ENCODE measurements around the gene ARL5C.

ARL5C gene

GRCh38 chr17:39166437-39167335 lies 725 bp upstream of the ARL5C start:
- no peak for DNase-seq

GRCh38 chr17:39165178-39165840 lies 652 bp downstream of the ARL5C start:
- DNase-seq, result no peak

DNA sequence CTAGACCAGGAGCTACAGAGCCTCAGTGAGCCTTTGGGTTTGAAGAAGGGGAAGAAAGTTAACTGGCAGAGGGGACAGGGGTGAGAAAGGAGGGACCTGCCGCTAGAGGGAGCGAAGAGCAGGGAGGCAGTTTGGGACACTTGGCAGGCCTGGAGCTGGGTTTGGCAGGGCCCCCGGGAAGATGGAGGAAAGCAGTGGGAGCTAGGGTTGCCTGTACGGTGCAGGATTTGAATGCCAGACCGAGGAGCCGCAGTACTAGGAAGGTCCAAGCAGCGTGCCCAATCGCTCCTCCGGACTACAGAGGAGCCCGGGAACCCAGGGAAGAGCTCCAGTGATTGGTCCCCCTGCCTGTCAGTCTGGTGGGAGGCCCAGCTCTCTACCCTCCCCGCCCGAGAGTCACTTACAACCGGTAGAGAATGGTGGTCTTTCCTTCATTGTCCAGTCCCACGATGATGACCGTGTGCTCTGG lies 1.3 kb downstream of the ARL5C start:
- peak; percentile 89 for DNase-seq

- DNase-seq, result no peak
Observed at GRCh38 chr17:39161962-39162361, 4.0 kb downstream of the ARL5C start.

GRCh38 chr17:39158623-39159022 lies 7.3 kb downstream of the ARL5C start:
- no peak for DNase-seq

DNA sequence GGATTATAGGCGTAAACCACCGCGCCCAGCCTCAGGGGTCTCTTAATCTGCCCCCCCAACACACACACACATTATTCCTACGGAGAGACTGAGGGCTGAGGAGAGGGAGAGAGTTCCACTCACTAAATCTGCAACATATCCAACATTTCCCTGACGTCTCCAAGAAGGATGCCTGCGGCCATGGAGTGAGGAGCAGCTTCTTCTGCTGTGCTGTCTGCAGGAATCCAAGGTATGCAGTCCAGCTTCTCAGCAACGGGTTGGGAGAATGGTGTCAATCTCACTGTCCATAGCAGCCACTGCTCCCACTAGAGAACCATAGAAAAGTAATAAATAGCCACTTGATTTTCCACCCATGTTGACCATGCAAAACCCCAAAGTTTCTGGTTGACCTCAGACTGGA lies 9.5 kb downstream of the ARL5C start:
- DNase-seq, result no peak

DNA sequence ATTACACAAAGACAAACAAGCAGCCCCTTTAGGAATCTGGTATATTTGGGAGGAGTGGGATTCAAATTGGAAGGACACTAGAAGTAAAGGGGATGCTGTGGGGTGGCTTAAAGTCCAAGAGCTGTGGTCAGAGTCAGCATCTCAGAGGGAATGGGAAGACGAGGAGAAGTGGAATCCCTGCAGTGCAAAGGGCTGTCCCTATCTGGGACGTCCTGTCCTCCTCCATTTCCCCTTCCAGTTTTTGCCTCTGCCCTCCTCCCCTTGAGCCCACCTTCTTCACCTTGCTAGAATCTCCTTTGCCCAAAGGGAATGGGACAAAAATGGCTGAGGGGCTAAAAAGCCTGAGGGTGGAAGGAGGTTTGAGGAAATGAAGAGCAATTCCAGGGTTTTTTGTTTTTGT lies 10.3 kb downstream of the ARL5C start:
- DNase-seq, result no peak

- peak; percentile 88 for DNase-seq
Observed at GRCh38 chr17:39153599-39154051, 12.3 kb downstream of the ARL5C start.

DNA sequence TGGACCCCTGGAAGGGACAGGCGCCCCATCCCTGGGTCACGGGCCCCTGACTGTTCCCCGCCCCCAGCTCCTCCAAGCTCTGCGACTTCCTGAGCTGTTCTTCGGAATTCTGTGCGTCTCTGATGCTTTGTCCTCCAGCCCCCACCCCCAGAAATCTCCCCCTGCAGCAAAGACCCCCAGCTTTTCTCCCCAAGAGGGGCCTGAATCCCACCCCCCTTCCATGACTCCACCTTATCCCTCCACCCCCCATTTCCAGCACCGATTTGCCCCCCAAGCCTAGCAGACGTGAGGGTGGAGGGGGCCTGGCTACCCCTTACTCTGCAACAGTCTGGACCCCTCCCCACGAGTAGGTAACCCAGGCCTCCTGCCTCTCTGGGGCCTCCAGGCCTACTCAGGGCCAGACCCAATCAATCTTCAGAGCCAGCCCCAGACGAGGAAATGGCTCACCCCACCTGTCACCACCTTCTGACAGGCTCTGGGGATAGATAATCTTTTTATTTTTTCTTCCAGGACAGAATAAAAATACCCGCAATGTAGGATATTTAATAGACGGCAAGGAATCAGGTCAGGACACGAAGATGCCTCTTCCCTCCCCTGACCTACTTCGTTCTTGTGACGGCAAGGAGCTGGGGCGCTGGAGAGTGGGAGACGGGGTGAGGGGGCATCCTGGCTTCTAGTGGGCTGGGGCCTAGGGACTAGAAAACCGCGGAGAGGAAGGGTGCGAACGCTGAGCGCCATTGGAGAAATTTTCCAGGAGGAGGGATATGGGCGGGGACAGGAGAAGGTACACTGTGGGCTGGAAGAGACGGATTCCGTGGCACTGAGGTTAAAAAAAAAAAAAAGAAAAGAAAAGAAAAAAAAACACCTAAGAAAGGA lies 13.8 kb downstream of the ARL5C start:
- DNase-seq, result no peak

GRCh38 chr17:39151150-39151942 lies 14.6 kb downstream of the ARL5C start, which contains the start of gene PLXDC1:
Gene PLXDC1, minus strand, starts transcription at chr17:39151637. Its CDS starts 200 bp downstream, at chr17:39151437.
- no peak for DNase-seq

DNA sequence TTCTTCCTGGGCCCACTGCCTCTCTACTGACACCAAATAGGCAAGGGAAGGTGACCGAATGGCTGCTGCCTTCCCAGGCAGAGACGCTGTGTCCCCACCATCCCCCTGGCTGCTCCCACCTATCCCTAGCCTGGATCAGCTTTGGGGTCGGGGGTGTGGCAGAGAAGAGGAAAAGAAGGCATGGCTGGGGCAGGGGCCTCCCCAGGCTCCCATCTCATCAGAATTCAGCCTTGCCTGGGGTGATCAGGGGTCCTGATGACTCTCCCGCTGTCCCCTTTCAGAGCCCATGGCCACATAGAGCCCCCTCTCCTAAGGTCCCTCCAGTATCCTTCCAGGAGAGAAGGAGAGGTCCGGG lies 15.2 kb downstream of the ARL5C start:
- DNase-seq, result no peak

DNA sequence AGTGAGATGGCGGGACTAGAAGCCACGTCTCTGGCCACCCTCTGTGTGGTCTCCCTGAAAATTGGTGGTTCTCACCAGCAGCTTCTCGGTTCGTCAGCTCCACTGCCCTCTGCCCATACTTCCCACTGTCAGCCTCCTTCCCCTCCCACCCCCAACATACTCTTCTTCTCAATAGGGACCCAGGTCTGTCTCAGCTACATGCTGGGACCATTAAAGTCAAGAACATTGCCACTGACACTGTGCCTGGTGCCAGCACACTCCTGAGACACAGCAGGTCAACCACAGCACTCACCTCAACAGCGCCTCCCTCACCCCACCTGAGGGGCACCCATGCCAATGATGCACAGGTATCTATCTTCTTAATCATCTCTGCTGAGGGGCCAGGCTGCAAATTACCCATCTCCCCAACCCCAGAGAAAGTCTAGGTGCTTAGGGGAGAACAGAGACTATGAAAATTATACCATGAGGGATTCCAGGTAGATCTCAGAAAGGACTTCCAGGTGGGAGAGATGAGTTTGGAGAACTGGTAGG lies 15.8 kb downstream of the ARL5C start:
- DNase-seq, result no peak

- no peak for DNase-seq
Observed at GRCh38 chr17:39147221-39148185, 18.5 kb downstream of the ARL5C start.

DNA sequence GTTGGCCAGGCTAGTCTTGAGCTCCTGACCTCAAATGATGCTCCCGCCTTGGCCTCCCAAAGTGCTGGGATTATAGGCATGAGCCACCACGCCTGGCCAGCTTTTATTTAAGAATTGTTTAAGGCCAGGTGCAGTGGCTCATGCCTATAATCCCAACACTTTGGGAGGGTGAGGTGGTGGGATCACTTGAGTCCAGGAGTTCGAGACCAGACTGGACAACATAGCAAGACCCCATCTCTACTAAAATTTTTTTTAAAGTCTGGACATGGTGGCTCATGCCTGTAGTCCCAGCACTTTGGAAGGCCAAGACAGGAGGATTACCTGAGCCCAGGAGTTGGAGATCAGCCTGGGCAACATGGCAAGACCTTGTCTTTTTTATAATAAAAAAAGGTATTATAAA lies 19.7 kb downstream of the ARL5C start:
- DNase-seq, result no peak

- DNase-seq, result no peak
Observed at GRCh38 chr17:39145143-39145542, 20.8 kb downstream of the ARL5C start.

GRCh38 chr17:39144416-39144840 lies 21.5 kb downstream of the ARL5C start:
- no peak for DNase-seq

GRCh38 chr17:39143552-39144093 lies 22.3 kb downstream of the ARL5C start:
- no peak for DNase-seq

DNA sequence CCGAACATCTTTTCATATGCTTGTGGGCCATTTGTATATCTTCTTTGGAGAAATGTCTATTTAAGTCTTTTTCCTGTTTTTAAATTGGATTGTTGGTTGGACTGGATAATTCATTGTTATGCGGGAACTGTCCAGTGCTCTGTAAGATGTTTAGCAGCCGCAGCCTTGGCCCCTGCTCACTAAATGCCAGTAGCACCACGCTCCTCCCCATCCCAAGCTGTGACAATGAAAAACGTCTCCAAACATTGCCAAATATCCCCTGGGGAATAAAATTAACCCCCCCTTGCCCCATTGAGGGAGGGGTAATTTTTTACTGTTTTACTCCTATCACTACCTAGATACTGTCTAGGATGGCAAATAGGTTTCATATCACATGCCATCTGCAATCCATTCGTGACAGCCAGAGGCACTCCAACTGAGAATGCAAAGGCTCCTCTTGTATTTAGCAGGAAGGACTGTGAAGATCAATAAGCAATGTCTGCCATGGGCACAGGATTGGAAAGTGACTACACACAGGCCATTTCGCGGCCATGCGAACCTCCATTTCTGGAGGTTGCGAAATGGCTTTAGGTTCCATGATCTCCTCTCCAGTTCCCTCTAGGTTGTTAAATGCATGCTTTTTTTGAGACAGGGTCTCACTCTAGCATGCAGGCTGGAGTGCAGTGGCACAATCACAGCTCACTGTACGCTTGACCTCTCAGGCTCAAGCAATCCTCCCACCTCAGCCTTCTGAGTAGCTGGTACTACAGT lies 23.9 kb downstream of the ARL5C start:
- no peak for DNase-seq

GRCh38 chr17:39141294-39141693 lies 24.7 kb downstream of the ARL5C start:
- no peak for DNase-seq

DNA sequence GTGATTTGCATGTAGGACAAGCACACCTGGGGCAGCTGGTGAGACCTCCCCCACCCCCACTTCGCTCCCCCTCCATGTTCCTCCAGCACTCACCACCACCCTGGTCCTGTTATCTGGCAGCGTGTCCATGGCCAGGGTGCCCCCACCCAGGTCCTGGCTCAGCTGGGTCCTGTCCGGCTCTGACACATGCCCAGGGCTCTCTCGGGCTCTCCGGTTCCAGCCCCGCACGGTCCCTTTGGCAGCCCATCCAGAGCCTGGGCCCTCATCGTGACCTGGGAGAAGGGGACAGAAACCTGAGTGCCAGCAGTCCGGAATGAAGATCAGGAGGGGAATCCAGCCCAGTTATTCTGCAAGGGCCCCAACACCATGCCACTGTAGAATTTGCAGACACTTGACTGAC lies 26.4 kb downstream of the ARL5C start:
- DNase-seq, result no peak
